ENCODE measurements around the gene LYPD6B.

GRCh38 chr2:149015926-149016563 lies 22.5 kb upstream of the LYPD6B start:
- TF ChIP-seq POLR2AphosphoS5 (IDR thresholded peaks at IDR 0.05; ENCODE audit: low read length) = no peak
- no peak for TF ChIP-seq CTCF (IDR thresholded peaks at IDR 0.05 in 2 of 3, conservative IDR thresholded peaks at IDR 0.05 in 1 of 3; ENCODE audit: control insufficient read depth in 2 of 3, extremely low read depth in 1 of 3, insufficient read depth in 1 of 3, low read depth in 3 of 3, low read length in 3 of 3)
- TF ChIP-seq TCF7 (IDR thresholded peaks at IDR 0.05; ENCODE audit: borderline replicate concordance) = no peak
- TF ChIP-seq SRF (IDR thresholded peaks at IDR 0.05; ENCODE audit: low read depth in 2 of 2, low read length in 2 of 2) = no peak
- no peak for TF ChIP-seq NFYB (IDR thresholded peaks at IDR 0.05; ENCODE audit: insufficient read depth, low read depth, low read length)
- TF ChIP-seq PRDM15 (CRISPR knock-in tag; IDR thresholded peaks at IDR 0.05) = no peak
- TF ChIP-seq SMARCA5 (IDR thresholded peaks at IDR 0.05) = no peak
- TF ChIP-seq RAD51 (IDR thresholded peaks at IDR 0.05) = no peak
- no peak for TF ChIP-seq ELK1 (IDR thresholded peaks at IDR 0.05; ENCODE audit: low read depth, low read length)
- TF ChIP-seq BRCA1 (IDR thresholded peaks at IDR 0.05; ENCODE audit: low read depth, low read length) = no peak
- TF ChIP-seq ZNF274 (IDR thresholded peaks at IDR 0.05; ENCODE audit: insufficient read depth, insufficient read length) = no peak
- no peak for TF ChIP-seq EGR1 (IDR thresholded peaks at IDR 0.05; ENCODE audit: borderline replicate concordance in 1 of 2, low read depth in 2 of 2, low read length in 2 of 2)
- no peak for TF ChIP-seq RAD21 (IDR thresholded peaks at IDR 0.05; ENCODE audit: insufficient read depth, low read depth, low read length)
